ENCODE measurements around the gene OR4E1.

The OR4E1 gene

GRCh38 chr14:21673718-21674117 is at the start of gene OR4E1:
Gene OR4E1, minus strand, starts transcription at chr14:21673818. Its CDS starts 2,883 bp downstream, at chr14:21670935.
- H3K4me3 ChIP-seq (ENCODE audit: low read length) = no peak within 1 kb of the TSS
- DNase-seq (ENCODE audit: low read depth) = no peak
- TF ChIP-seq CTCF (conservative IDR thresholded peaks at IDR 0.05; ENCODE audit: low read depth, low read length) = no peak

GRCh38 chr14:21721504-21721903 is 47.9 kb upstream of the OR4E1 start:
- TF ChIP-seq CTCF (conservative IDR thresholded peaks at IDR 0.05; ENCODE audit: low read depth, low read length) = no peak
- no peak overlapping the region for H3K4me3 ChIP-seq (ENCODE audit: low read length)
- no peak for DNase-seq (ENCODE audit: low read depth)

- DNase-seq (ENCODE audit: low read depth) = no peak
- no peak overlapping the region for H3K4me3 ChIP-seq (ENCODE audit: low read length)
- TF ChIP-seq CTCF (conservative IDR thresholded peaks at IDR 0.05; ENCODE audit: low read depth, low read length) = no peak
Observed at GRCh38 chr14:21719841-21720240, 46.2 kb upstream of the OR4E1 start.

GRCh38 chr14:21714318-21714929 is 40.8 kb upstream of the OR4E1 start:
- TF ChIP-seq CTCF (conservative IDR thresholded peaks at IDR 0.05; ENCODE audit: low read depth, low read length) = no peak
- no peak for DNase-seq (ENCODE audit: low read depth)
- H3K4me3 ChIP-seq (ENCODE audit: low read length) = no peak overlapping the region

GRCh38 chr14:21712036-21712435 is 38.4 kb upstream of the OR4E1 start:
- TF ChIP-seq CTCF (conservative IDR thresholded peaks at IDR 0.05; ENCODE audit: low read depth, low read length) = no peak
- H3K4me3 ChIP-seq (ENCODE audit: low read length) = no peak overlapping the region
- no peak for DNase-seq (ENCODE audit: low read depth)

GRCh38 chr14:21711360-21711961 is 37.8 kb upstream of the OR4E1 start:
- peak; percentile 81 for TF ChIP-seq CTCF (conservative IDR thresholded peaks at IDR 0.05; ENCODE audit: low read depth, low read length)
- H3K4me3 ChIP-seq (ENCODE audit: low read length) = no peak overlapping the region
- peak; percentile 9 for DNase-seq (ENCODE audit: low read depth)

- TF ChIP-seq CTCF (conservative IDR thresholded peaks at IDR 0.05; ENCODE audit: low read depth, low read length) = no peak
- no peak for DNase-seq (ENCODE audit: low read depth)
- no peak overlapping the region for H3K4me3 ChIP-seq (ENCODE audit: low read length)
Observed at GRCh38 chr14:21704338-21704737, 30.7 kb upstream of the OR4E1 start.
